Prostate gland (tissue), 2 donors: ENCODE measurements around the gene LDHAL6B. TPM values are rescaled to one million over a fixed set of nuclear protein-coding genes. Genes with fewer than 3 reads are reported as not detected.

Experiments used
- DNase-seq: peaks from one replicate; pipeline ENCODE4 v3.0.0-alpha.2; 2019; ENCODE audit warnings: low spot score
- H3K27ac ChIP-seq, 2 donors: fragments of 200-600 bp; sonication (generic); 2 replicates each; pipeline ENCODE4 v1.5.1; 2017 to 2019
- H3K27me3 ChIP-seq: fragments of 200-600 bp; sonication (generic); replicated peaks from 2 replicates; pipeline ENCODE4 v1.5.1; 2019; ENCODE audit not compliant: insufficient read depth
- H3K36me3 ChIP-seq, 2 donors: fragments of 200-600 bp; sonication (generic); 1 replicate in 1 of 2; 2 replicates in 1 of 2; pipeline versions ENCODE4 v1.5.1 to v1.8.1; 2017 to 2019
- H3K4me1 ChIP-seq: fragments of 200-600 bp; sonication (generic); replicated peaks from 2 replicates; pipeline ENCODE4 v1.5.1; 2019
- H3K4me3 ChIP-seq, 2 donors: fragments of 200-600 bp; sonication (generic); 2 replicates each; pipeline ENCODE4 v1.5.1; 2017 to 2019
- H3K9me3 ChIP-seq: fragments of 200-600 bp; sonication (generic); 2 replicates; pipeline ENCODE4 v1.5.1; 2017
- CTCF ChIP-seq, 4 experiments: fragments of 200-600 bp in 2 of 4; fragments of 450-650 bp in 2 of 4; sonication (generic) in 2 of 4; IDR thresholded peaks; 1 replicate in 3 of 4; 2 replicates in 1 of 4; pipeline ENCODE4 v1.5.1; 2016 to 2019; ENCODE audit warnings: antibody characterized with exemption in 4 of 4, mild to moderate bottlenecking in 2 of 4, moderate library complexity in 2 of 4
- POLR2A ChIP-seq: fragments of 450-650 bp; IDR thresholded peaks from one replicate; pipeline ENCODE4 v1.6.1; 2016; ENCODE audit warnings: antibody characterized with exemption, mild to moderate bottlenecking
- POLR2AphosphoS5 ChIP-seq: sonication (generic); formaldehyde crosslinking; IDR thresholded peaks from one replicate; pipeline ENCODE4 v1.6.1; 2017; ENCODE audit warnings: antibody characterized with exemption
- WGBS: methylation state at CpG from one replicate; pipeline ENCODE4 v1.1.5; 2018; 5-methylcytosine and 5-hydroxymethylcytosine counted together
- intact Hi-C: fragments of 100-400 bp; cut with DNase I; formaldehyde crosslinking; loops from one replicate; pipeline ENCODE4 v1.14.2; 2022
- total RNA-seq, 2 donors: library from RNA; depleted of rRNA; stranded (reverse); fragments of >200 nt; gene quantifications; one replicate each; pipeline ENCODE4 v1.1.0, GENCODE V29; 2016

The LDHAL6B gene
- total RNA-seq, 2 donors from 2014 or later, result 6.0 TPM; not detected in 1

DNA sequence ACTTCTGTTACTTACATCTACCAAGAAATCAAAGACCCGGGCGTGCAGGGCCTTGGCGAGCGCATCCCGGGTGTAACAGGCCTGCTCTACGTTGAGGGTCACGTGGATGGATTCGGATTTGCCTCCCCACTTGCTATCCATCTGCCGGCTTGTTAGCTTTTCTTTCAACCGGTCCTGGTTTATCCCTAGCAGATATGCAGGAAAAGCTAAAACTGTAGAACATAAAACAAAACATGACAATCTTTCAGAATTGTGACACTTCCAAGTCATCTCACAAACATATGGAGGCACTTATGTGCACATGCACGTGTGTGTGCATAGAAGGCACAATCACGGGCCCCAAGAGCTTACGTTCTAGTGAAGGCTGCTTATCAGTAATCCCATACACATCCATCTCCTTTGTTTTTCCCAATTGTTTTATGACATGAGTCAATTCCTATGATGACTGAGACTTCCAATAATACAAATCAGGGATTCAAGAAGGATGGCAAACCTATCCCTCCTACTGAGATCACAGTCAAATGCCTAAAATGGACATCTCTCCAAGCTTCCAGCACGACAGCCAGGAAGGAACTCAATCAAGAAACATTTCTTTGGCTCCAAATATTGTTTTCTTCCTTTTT lies 11.3 kb downstream of the LDHAL6B start:
- Histone ChIP-seq H3K4me1 (no peaks in the 10 kb centered on the region), H3K9me3 (no peaks in the 10 kb centered on the region), H3K27ac (no peak overlapping the region), H3K36me3 (no peaks in the 10 kb centered on the region), H3K27me3 (no peaks in the 10 kb centered on the region), H3K4me3 (no peak overlapping the region)
- intact Hi-C loops, result no loop called here
- DNase-seq, result no peak
- WGBS, result 89% methylated on average over 14 of the region's 14 CpGs
- TF ChIP-seq POLR2A, result no peak
- no peak for TF ChIP-seq CTCF (IDR thresholded peaks at IDR 0.05)
- no peak for TF ChIP-seq POLR2AphosphoS5

- DNase-seq, result no peak
- Histone ChIP-seq H3K4me3 (no peak overlapping the region), H3K27ac (no peak overlapping the region), H3K4me1 (no peaks in the 10 kb centered on the region), H3K36me3 (no peaks in the 10 kb centered on the region), H3K27me3 (no peaks in the 10 kb centered on the region), H3K9me3 (no peaks in the 10 kb centered on the region)
- 78% methylated on average over 3 of the region's 3 CpGs for WGBS
- intact Hi-C loops, result no loop called here
- no peak for TF ChIP-seq POLR2A
Measured at GRCh38 chr15:59218710-59219109, 12.1 kb downstream of the LDHAL6B start.

- Histone ChIP-seq H3K27ac (no peak overlapping the region), H3K27me3 (no peaks in the 10 kb centered on the region), H3K9me3 (no peaks in the 10 kb centered on the region), H3K4me1 (no peaks in the 10 kb centered on the region), H3K36me3 (no peaks in the 10 kb centered on the region), H3K4me3 (no peak overlapping the region)
- TF ChIP-seq POLR2A, result no peak
- no peak for TF ChIP-seq POLR2AphosphoS5
- no peak for TF ChIP-seq CTCF (IDR thresholded peaks at IDR 0.05)
- DNase-seq, result no peak
- intact Hi-C loops, result no loop called here
- 68% methylated on average over 5 of the region's 5 CpGs for WGBS
Measured at GRCh38 chr15:59221511-59222505, 15.2 kb downstream of the LDHAL6B start.

GRCh38 chr15:59222906-59223550 lies 16.4 kb downstream of the LDHAL6B start:
- Histone ChIP-seq H3K27ac (no peak overlapping the region), H3K9me3 (no peaks in the 10 kb centered on the region), H3K36me3 (no peaks in the 10 kb centered on the region), H3K4me3 (no peak overlapping the region), H3K4me1 (no peaks in the 10 kb centered on the region), H3K27me3 (no peaks in the 10 kb centered on the region)
- TF ChIP-seq CTCF (IDR thresholded peaks at IDR 0.05) (no peak), POLR2A (no peak), POLR2AphosphoS5 (no peak)
- WGBS, result 52% methylated on average over 11 of the region's 11 CpGs
- DNase-seq, result no peak
- intact Hi-C loops, result no loop called here

GRCh38 chr15:59223736-59224135 lies 17.1 kb downstream of the LDHAL6B start:
- TF ChIP-seq POLR2AphosphoS5, result no peak
- TF ChIP-seq POLR2A, result no peak
- TF ChIP-seq CTCF (IDR thresholded peaks at IDR 0.05), result no peak
- Histone ChIP-seq H3K27me3 (no peaks in the 10 kb centered on the region), H3K9me3 (no peaks in the 10 kb centered on the region), H3K36me3 (no peaks in the 10 kb centered on the region), H3K4me3 (no peak overlapping the region), H3K4me1 (no peaks in the 10 kb centered on the region), H3K27ac (peak overlapping the region in 1 of 2 donors; percentile 1)
- intact Hi-C loops, result no loop called here
- WGBS, result 59% methylated on average over 3 of the region's 3 CpGs
- DNase-seq, result no peak
